NCI-H748 treated with DMSO at 0.1 percent for 48 hours (cell line): ENCODE data around the gene OR6P1.

Experiments
- DNase-seq: peaks from one replicate; lab custom pipeline; 2025; lab: John Stamatoyannopoulos, UW

OR6P1 gene

GRCh38 chr1:158516966-158517365 is 53.4 kb downstream of the OR6P1 start:
- DNase-seq, result no peak
